GM21447 (cell line): ENCODE data around the gene SH3PXD2A.

Source experiments
- ATAC-seq: cut with Tn5 transposase; IDR thresholded peaks from one replicate; pipeline ENCODE4 v1.9.1; 2021; ENCODE audit not compliant: unreplicated experiment

The SH3PXD2A gene

DNA sequence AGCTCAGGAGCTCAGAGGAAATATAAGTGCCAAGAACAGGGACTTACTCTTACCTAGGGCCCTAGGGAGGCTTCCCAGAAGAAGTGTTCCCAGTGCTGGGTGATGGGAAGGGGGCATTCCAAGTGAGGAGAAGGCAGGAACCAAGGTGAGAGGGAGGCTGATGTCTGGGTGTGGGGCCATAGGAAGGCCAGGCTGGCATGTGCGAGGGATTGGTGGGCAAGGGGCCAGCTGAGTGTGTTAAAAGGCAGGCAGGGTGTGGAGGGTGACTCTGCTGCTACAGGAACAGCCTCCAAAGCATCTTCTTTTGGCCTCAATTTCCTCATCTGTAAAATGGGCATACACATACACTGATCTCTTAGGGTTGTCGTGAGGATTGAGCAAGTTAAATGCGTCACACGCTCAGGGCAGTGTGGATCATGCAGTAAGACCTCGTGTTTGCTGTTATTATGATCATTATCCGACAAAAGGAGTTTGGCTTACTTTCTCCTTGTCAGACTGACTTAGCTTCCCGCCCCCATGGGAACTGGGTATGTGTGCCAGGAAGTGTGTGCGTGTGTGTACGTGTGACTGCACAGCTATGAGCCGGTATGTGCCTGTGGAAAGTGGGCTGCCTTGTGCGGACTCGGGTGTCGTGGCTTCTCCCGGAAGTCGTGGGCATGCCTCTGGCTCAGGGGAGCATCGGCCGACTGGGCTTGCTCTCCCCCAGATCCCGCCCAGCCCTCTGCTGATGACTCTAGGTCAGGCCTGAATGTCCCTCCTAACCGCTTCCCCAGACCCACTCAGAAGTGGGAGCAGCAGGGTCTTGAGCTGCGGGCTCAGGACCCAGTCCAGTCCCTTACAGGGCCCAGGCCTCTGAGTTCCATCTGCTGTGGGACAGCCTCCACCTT is 302.3 kb downstream of the SH3PXD2A start:
- ATAC-seq: no peak

DNA sequence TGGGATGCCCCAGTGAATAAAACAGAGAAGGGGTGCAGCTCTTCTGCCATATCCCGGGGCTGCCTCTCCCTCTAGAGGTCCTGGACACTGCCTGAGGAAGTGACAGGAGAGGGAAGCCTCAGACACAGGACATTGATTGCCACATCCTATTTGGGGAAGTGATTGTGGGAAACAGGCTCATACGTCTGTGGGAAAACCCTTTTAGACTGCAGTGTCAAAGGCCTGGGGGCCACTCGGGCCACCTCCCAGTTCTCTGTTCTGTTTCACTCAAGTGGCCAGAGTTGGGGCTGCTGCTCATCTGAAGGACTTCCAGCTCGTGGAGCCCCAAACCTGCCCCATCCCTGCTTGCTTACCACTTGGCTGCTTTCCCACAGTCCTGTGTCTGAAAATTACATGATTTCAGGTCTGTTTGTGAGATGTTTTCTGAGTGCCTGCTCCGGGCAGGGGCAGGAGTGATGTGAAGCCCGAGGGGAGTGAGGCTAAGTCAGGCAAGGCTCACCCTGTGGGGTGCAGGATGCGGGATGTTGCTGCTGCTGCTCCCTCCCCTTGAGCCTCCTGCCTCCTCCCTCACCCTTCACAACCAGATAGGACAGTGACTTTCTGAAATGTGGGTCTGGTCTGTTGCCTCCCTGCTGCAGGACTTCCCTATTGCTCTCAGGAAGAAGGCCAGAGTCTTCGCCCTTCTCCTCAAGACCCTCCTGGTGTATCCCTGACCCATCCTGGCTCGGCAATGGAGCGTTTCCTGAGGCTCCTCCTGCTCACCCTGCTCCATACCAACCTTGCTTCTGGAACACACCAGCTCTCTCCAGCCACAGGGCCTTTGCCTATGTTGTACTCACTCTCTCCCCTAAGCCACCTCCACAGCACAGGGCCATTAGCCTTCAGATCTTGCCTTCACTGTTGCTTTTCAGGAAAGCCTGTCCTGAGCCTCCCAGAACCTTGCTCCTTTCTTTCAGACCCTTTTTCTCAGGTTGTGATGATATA is 303.5 kb downstream of the SH3PXD2A start:
- ATAC-seq: no peak

DNA sequence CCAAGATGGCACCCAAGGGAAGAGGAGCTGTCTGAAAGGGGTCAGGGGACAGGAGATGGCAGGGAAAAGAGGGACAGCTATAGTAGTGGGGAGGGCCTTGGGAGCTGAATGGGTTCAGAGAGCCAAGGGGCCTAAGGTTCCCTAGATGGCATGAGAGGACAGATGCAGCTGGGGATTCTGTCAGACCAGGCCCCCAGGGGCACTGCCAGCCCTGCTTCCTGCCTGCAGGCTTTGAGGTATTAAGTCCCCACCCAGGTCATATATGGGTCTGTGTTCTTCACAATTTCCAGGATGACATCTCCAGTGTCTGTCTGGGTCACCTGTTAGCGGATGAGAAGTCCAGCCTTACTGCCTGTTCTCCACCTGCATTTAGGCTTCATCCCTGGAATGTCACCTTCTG is 305.1 kb downstream of the SH3PXD2A start:
- no peak for ATAC-seq

- no peak for ATAC-seq
These were observed 306.1 kb downstream of the SH3PXD2A start for GRCh38 chr10:103549349-103549685.

GRCh38 chr10:103548581-103549348 is 306.6 kb downstream of the SH3PXD2A start:
- no peak for ATAC-seq

DNA sequence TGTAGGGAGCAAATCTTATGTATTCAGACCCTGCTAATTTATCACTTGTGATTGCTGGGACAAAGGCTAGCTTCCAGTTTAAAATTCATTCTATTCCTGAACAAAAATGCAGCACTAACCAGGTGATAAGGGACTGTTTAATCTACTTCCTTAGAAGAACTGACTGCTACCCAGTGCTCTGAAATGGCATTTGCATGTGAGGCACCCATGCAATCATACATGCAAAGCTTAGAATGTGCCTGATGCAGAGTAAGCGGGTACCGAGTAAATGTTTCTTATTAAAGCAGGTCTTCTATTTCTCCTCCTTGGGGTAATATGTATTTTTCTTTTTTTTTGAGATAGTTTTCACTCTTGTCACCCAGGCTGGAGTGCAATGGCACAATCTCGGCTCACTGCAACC is 307.4 kb downstream of the SH3PXD2A start:
- ATAC-seq: no peak

GRCh38 chr10:103547391-103547946 is 307.9 kb downstream of the SH3PXD2A start:
- no peak for ATAC-seq

- ATAC-seq: no peak
These were observed 309.0 kb downstream of the SH3PXD2A start for GRCh38 chr10:103546401-103546800.

GRCh38 chr10:103545771-103546281 is 309.6 kb downstream of the SH3PXD2A start:
- no peak for ATAC-seq

DNA sequence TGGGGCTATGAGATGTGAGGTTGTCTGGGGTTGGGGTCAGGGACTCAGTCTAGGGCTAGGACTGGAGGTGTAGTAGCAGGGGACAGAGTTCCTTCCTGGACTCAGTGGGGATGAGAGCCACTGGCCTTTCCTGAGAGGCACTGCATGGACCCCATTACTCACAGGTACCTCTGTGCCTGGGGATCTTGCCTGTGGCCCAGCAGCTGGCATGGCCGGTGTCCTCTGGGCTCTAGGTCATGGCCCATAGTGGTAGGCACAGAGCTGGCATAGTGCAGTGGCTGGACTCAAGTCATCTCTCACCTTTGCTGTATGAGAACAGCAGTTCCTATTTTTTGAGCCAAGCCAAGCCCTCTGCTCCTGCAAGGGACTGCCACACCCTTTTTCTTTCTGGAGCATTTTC is 310.0 kb downstream of the SH3PXD2A start:
- ATAC-seq: no peak

DNA sequence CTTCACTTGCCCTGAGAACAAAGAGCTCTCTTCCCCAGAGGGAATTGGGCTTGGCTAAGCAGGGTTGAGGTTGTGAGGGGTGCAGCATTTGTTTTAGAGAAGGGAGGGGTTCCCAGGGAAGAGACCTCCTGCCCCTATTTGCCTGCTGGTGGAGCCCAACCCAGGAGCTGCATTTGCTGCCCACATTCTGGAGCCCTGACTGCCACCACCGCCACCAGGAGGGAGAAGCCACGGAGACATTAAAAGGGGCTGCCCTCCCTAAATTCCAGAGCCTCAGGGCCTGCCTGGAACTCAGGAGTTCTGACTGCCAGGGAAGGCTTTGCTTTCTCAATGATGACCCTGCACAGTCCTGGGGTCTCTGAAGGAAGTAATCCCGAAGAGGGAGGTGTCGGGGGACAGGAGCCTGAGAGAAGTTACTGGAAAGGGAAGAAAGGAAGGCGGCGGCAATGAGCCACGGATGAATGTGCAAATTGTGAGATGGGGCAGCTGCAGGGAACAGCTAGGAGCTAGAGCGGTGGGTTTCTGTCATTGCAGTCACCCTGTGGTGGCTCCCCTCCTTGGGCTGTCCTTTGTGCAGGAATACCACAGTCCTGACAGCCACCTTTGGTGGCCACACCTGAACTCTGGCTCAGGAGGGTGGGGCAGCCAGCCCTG is 310.6 kb downstream of the SH3PXD2A start:
- no peak for ATAC-seq
